ENCODE measurements around the gene PARD3. TPM values are rescaled to one million over a fixed set of nuclear protein-coding genes. Genes with fewer than 3 reads are reported as not detected.

PARD3 gene
- total RNA-seq, 2 experiments from 2014 or later = 0.53 to 0.71 TPM

- H3K9me3 Mint-ChIP-seq = no peaks in the 10 kb centered on the region
- no peaks in the 10 kb centered on the region for H3K36me3 Mint-ChIP-seq (ENCODE audit: low read depth)
- Histone ChIP-seq H3K9me3 (ENCODE audit: control insufficient read depth in 1 of 2, insufficient read depth in 1 of 2, low read length in 2 of 2) (no peaks in the 10 kb centered on the region), H3K27me3 (ENCODE audit: control insufficient read depth in 1 of 2, insufficient read depth in 2 of 2, low read length in 2 of 2) (no peaks in the 10 kb centered on the region), H3K4me1 (ENCODE audit: insufficient read depth, low read length) (no peaks in the 10 kb centered on the region), H3K27ac (ENCODE audit: low read depth in 1 of 2, low read length in 2 of 2) (no peak overlapping the region), H3K4me3 (ENCODE audit: low read length) (no peak overlapping the region), H3K36me3 (ENCODE audit: insufficient read depth, low read length) (no peaks in the 10 kb centered on the region)
- ChIA-PET POLR2A (no interaction called here), CTCF (no interaction called here)
- no peaks in the 10 kb centered on the region for H3K27me3 Mint-ChIP-seq
- TF ChIP-seq CTCF (IDR thresholded peaks at IDR 0.05) = no peak
- ATAC-seq (ENCODE audit: poor library complexity) (no peak), DNase-seq (no peak)
- H3K4me1 Mint-ChIP-seq (ENCODE audit: low read depth) = no peaks in the 10 kb centered on the region
- no peak overlapping the region for H3K27ac Mint-ChIP-seq
- H3K4me3 Mint-ChIP-seq = no peak overlapping the region
- intact Hi-C loops (cut with DNase I, micrococcal nuclease) = no loop called here
Observed at GRCh38 chr10:34382626-34383025, 432.5 kb downstream of the PARD3 start.

DNA sequence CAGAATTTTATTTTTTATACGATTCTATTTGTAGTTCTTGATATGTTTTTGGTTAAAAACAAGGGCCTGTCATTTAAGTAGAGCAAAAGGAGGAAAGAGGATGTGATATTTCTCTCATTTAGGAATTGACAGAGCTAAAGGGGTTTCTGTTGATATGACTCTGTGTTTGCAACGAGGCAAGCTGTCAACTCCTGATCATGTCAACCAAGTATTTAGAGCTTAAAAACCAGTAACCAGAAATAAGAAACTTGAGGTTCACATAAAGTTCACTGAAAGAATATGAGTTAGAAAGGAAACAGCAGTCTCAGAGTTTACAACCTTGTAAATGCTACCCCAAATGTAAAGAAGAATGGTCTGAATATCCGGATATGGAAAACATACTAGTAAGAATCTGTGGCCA, 434.2 kb downstream of the PARD3 start:
- no peaks in the 10 kb centered on the region for H3K36me3 ChIP-seq (ENCODE audit: insufficient read depth, low read length)
- ChIA-PET POLR2A (no interaction called here), CTCF (no interaction called here)
- Mint-ChIP-seq H3K27ac (no peak overlapping the region), H3K36me3 (ENCODE audit: low read depth) (no peaks in the 10 kb centered on the region), H3K27me3 (no peaks in the 10 kb centered on the region), H3K4me1 (ENCODE audit: low read depth) (no peaks in the 10 kb centered on the region), H3K4me3 (no peak overlapping the region), H3K9me3 (no peaks in the 10 kb centered on the region)
- H3K4me1 ChIP-seq (ENCODE audit: insufficient read depth, low read length) = no peaks in the 10 kb centered on the region
- intact Hi-C loops (cut with DNase I, micrococcal nuclease) = no loop called here
- H3K27ac ChIP-seq (ENCODE audit: low read depth in 1 of 2, low read length in 2 of 2) = no peak overlapping the region
- DNase-seq (no peak), ATAC-seq (ENCODE audit: poor library complexity) (no peak)
- no peaks in the 10 kb centered on the region for H3K27me3 ChIP-seq (ENCODE audit: control insufficient read depth in 1 of 2, insufficient read depth in 2 of 2, low read length in 2 of 2)
- H3K9me3 ChIP-seq (ENCODE audit: control insufficient read depth in 1 of 2, insufficient read depth in 1 of 2, low read length in 2 of 2) = no peaks in the 10 kb centered on the region
- no peak for TF ChIP-seq CTCF (IDR thresholded peaks at IDR 0.05)
- no peak overlapping the region for H3K4me3 ChIP-seq (ENCODE audit: low read length)

- Histone ChIP-seq H3K27me3 (ENCODE audit: control insufficient read depth in 1 of 2, insufficient read depth in 2 of 2, low read length in 2 of 2) (no peaks in the 10 kb centered on the region), H3K9me3 (ENCODE audit: control insufficient read depth in 1 of 2, insufficient read depth in 1 of 2, low read length in 2 of 2) (no peaks in the 10 kb centered on the region), H3K36me3 (ENCODE audit: insufficient read depth, low read length) (no peaks in the 10 kb centered on the region), H3K4me1 (ENCODE audit: insufficient read depth, low read length) (no peaks in the 10 kb centered on the region), H3K27ac (ENCODE audit: low read depth in 1 of 2, low read length in 2 of 2) (no peak overlapping the region), H3K4me3 (ENCODE audit: low read length) (no peak overlapping the region)
- no peaks in the 10 kb centered on the region for H3K4me1 Mint-ChIP-seq (ENCODE audit: low read depth)
- intact Hi-C loops (cut with DNase I, micrococcal nuclease) = no loop called here
- no peak for TF ChIP-seq CTCF (IDR thresholded peaks at IDR 0.05)
- POLR2A ChIA-PET = no interaction called here
- H3K27me3 Mint-ChIP-seq = no peaks in the 10 kb centered on the region
- no peak overlapping the region for H3K27ac Mint-ChIP-seq
- no peaks in the 10 kb centered on the region for H3K36me3 Mint-ChIP-seq (ENCODE audit: low read depth)
- no peaks in the 10 kb centered on the region for H3K9me3 Mint-ChIP-seq
- H3K4me3 Mint-ChIP-seq = no peak overlapping the region
- ATAC-seq (ENCODE audit: poor library complexity) (no peak), DNase-seq (no peak)
- CTCF ChIA-PET = no interaction called here
Observed at GRCh38 chr10:34378297-34378696, 436.8 kb downstream of the PARD3 start.
